Measurements from ENCODE around the gene RHBDD3.
A peak's percentile ranks its signal among the peaks of the same experiment; 100 is the strongest.

RHBDD3 gene

DNA sequence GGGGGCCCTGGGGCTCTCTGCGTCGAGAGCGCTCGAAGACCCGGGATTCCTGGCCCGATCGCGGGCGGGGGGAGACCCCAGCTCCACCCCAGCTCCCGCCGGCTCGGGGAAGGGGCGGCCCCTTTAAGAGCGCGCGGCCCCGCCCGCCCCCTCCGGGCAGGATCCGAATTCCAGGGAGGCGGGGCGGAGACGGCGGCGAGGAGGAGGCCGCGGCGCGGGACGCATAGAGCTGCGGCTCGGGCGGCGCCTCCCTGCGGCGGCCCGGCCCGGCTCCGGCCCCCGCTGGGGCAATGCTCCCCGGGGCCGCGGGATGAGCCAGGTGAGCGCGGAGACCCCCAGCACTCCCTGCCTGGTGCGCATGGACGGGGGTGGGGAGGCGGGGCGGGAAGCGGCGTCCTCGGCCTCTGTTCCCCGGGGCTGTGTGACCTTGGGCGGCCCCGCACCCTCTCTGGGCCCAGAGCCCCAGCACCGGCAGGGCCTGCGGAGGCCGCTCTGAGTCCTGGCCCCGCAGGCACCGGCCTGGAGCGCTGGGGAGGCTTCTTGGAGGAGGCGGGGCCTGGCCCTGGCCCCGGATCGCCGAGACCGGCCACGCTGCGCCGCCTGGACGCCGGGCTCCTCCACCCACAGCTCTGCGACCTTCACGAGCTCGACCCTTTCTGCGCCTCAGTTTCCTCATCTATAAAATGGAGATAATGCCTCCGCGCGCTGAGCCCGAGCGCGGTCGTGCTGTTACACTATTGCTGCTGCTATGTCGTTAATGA, 39.2 kb upstream of the RHBDD3 start:
- TF ChIP-seq, protein P1, sequence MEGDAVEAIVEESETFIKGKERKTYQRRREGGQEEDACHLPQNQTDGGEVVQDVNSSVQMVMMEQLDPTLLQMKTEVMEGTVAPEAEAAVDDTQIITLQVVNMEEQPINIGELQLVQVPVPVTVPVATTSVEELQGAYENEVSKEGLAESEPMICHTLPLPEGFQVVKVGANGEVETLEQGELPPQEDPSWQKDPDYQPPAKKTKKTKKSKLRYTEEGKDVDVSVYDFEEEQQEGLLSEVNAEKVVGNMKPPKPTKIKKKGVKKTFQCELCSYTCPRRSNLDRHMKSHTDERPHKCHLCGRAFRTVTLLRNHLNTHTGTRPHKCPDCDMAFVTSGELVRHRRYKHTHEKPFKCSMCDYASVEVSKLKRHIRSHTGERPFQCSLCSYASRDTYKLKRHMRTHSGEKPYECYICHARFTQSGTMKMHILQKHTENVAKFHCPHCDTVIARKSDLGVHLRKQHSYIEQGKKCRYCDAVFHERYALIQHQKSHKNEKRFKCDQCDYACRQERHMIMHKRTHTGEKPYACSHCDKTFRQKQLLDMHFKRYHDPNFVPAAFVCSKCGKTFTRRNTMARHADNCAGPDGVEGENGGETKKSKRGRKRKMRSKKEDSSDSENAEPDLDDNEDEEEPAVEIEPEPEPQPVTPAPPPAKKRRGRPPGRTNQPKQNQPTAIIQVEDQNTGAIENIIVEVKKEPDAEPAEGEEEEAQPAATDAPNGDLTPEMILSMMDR (IDR thresholded peaks at IDR 0.05; ENCODE audit: low read depth, low read length, missing control alignments) = no peak
- in situ Hi-C loops (cut with HindIII; ENCODE audit: low pct_ligation_motif_present, low sequenced_read_pairs) = no loop called here
- Histone ChIP-seq H3K36me3 (replicated peaks) (peaks cover 3% of the 10 kb centered on the region), H3K27me3 (replicated peaks) (no peaks in the 10 kb centered on the region), H3K4me3 (ENCODE audit: low read depth, low read length) (peak overlapping the region; percentile 71), H3K27ac (peak overlapping the region; percentile 74)
- peak; percentile 55 for DNase-seq

DNA sequence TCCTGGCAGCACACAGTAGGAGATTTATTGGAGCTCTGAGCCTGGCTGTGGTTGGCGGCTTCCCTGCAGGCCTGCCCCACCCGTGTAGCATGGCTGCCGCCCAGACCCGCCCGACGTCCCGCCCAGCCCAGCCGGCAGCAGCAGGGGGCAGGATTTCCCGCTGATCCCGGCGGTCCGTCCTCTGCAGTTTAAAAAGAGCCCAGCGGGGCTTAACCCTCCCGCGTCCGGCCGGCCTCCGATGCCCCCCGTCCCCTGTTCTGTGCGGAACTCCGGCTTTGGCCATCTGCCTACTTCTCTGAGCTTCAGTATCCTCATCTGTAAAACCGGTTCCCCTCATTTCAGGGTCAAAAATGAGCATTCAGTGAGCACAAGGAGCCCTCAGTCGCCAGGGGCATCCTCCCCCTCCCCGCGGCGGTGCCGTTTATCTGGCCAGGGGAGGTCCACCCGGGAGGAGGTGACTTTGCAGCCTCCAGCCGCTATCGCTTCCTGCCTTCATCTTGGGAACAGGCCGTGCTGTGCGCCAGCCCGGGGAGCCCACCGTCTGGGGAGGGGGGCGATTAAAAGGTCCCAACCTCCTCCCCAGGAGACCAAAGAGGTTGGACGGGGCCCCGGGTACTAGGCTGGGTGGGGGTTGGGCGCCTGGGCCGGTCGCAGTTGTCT, 38.5 kb upstream of the RHBDD3 start, which contains the start of gene GAS2L1:
GAS2L1 (plus strand) TSS at position 476 of the 660 bp plus-strand sequence. CDS start 1,456 bp downstream, outside the sequence.
- H3K36me3 ChIP-seq (replicated peaks) = peaks cover 2% of the 10 kb centered on the region
- H3K4me3 ChIP-seq (ENCODE audit: low read depth, low read length) = peak within 1 kb of the TSS; percentile 71
- TF ChIP-seq, protein P1 (IDR thresholded peaks at IDR 0.05; ENCODE audit: low read depth, low read length, missing control alignments) = peak; percentile 76
- in situ Hi-C loops (cut with HindIII; ENCODE audit: low pct_ligation_motif_present, low sequenced_read_pairs) = no loop called here
- no peaks in the 10 kb centered on the region for H3K27me3 ChIP-seq (replicated peaks)
- peak; percentile 73 for DNase-seq
- peak within 1 kb of the TSS; percentile 74 for H3K27ac ChIP-seq

DNA sequence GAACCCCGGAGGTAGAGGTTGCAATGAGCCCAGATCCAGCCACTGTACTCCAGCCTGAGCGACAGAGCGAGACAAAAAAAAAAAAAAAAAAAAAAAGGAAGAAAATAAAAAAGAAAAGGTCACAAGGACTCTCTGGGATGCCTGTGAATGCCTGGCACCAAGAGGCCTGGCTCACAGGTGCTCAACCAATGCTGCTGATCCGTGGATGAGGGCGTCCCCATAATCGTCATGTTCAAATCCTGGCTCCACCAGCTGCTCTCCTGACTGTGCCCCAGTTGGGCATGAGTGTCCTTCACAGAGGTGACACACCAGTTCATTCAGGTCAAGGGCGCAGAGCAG, 38.0 kb upstream of the RHBDD3 start:
- Histone ChIP-seq H3K27ac (no peak overlapping the region), H3K36me3 (replicated peaks) (peaks cover 6% of the 10 kb centered on the region), H3K4me3 (ENCODE audit: low read depth, low read length) (peak overlapping the region; percentile 71), H3K27me3 (replicated peaks) (no peaks in the 10 kb centered on the region)
- TF ChIP-seq, protein P1 (IDR thresholded peaks at IDR 0.05; ENCODE audit: low read depth, low read length, missing control alignments) = no peak
- no peak for DNase-seq
- in situ Hi-C loops (cut with HindIII; ENCODE audit: low pct_ligation_motif_present, low sequenced_read_pairs) = no loop called here

DNA sequence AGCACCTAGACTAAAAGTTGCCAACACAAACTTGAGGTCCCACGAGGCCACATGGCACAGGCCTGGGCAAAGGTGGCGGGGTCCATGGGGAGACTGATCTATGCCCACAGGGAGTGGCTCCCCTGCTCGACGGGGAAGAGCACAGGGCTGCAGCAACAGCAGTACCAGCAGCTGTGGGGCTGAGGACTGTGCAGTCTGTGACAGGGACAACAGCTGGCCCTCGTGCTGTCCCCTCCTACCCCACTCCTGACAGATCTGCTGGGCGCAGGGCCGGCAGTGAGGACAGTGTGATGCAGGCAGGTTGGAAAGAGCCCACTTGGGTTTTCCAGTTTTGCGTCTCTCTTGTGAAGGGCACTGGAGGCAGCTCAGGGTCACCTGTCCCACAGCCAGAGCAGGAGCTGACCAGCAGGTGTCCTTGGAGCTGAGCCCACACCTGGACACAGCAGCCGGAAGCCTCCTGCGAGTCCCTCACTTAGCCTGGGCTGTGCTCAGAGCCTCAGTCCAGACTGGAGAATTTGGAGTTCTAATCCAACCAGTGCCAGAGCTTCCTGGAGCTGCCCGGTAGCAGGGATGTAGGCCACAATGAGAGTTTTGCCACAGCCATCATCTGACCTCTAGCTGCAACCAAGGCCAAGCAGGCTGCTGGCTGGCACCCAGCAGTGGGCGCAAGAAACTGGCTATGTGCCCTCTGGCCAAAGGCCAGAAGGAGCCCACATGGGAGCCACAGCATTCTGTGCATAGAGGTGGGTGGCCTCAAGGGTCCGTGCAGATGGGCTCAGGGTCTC, 35.1 kb upstream of the RHBDD3 start:
- H3K27ac ChIP-seq = no peak overlapping the region
- H3K36me3 ChIP-seq (replicated peaks) = peaks cover 33% of the 10 kb centered on the region
- no peak for DNase-seq
- in situ Hi-C loops (cut with HindIII; ENCODE audit: low pct_ligation_motif_present, low sequenced_read_pairs) = no loop called here
- H3K4me3 ChIP-seq (ENCODE audit: low read depth, low read length) = no peak overlapping the region
- TF ChIP-seq, protein P1 (IDR thresholded peaks at IDR 0.05; ENCODE audit: low read depth, low read length, missing control alignments) = no peak
- no peaks in the 10 kb centered on the region for H3K27me3 ChIP-seq (replicated peaks)

DNA sequence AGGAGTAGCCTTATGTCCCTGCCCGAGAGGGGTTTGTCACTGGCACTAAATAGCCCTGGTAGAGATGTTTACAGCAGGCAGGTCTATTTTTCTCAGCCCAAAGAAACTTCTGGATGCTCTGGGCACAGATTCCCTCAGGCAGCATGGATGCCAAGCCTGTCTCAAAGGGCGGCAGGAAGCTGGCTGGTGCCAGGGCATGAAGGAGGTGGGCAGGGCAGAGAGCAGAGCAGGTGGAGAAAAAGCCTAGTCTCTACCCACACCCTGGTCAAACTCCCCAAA, 34.6 kb upstream of the RHBDD3 start:
- H3K27ac ChIP-seq = no peak overlapping the region
- no peak overlapping the region for H3K4me3 ChIP-seq (ENCODE audit: low read depth, low read length)
- no peak for DNase-seq
- peaks cover 39% of the 10 kb centered on the region for H3K36me3 ChIP-seq (replicated peaks)
- no peaks in the 10 kb centered on the region for H3K27me3 ChIP-seq (replicated peaks)
- in situ Hi-C loops (cut with HindIII; ENCODE audit: low pct_ligation_motif_present, low sequenced_read_pairs) = no loop called here
- TF ChIP-seq, protein P1 (IDR thresholded peaks at IDR 0.05; ENCODE audit: low read depth, low read length, missing control alignments) = no peak

Measured in brain microvascular endothelial cell (primary cell).